ENCODE measurements around the gene NSFL1C. TPM values are rescaled to one million over a fixed set of nuclear protein-coding genes. Genes with fewer than 3 reads are reported as not detected.
"Not testable (repeated sequence)": the region's sequence is repeated elsewhere in the genome, so short reads cannot be mapped to it uniquely, and the experiment has no call there.

Gene NSFL1C
- total RNA-seq, 1 experiment from 2014 or later = 151 TPM

DNA sequence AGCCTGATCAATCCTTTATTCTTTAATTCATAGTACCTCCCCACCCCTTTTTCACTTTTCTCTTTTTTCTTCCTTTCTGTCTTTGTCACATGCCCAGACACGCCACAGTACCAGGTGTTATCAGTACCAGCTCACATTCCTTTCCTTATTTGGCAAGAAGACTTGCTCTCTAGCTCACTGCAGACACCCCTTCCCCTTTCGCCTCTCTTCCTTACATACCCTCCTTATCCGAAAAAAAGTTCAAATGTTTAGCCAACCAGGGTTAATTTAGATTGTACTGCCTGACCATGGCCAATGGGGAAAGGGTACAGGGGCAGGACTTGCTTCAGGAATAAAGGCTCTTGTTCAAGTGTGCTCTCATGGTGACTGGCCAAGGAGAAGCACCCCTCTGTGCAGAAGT lies 33.8 kb upstream of the NSFL1C start:
- CTCF ChIA-PET = no interaction called here
- no peak for DNase-seq (ENCODE audit: low read depth, low spot score)
- Histone ChIP-seq H3K4me3 (ENCODE audit: low read depth in 2 of 2, low read length in 2 of 2) (no peak overlapping the region), H3K27ac (ENCODE audit: low read length) (no peak overlapping the region), H3K36me3 (ENCODE audit: control insufficient read depth, insufficient read depth, low read length) (no peaks in the 10 kb centered on the region), H3K9me3 (ENCODE audit: control insufficient read depth, insufficient read depth, low read depth, low read length) (no peaks in the 10 kb centered on the region), H3K4me1 (ENCODE audit: control insufficient read depth, insufficient read depth, low read length) (peaks cover 3% of the 10 kb centered on the region; the same call in 1 of the 2 replicates), H3K27me3 (ENCODE audit: control insufficient read depth, insufficient read depth, low read length) (peaks cover 20% of the 10 kb centered on the region)
- POLR2A ChIA-PET = no interaction called here
- in situ Hi-C loops (cut with HindIII; ENCODE audit: low pct_unique_long_range_greater_than_20kb, low sequenced_read_pairs) = no loop called here
- TF ChIP-seq POLR2AphosphoS5 (IDR thresholded peaks at IDR 0.05; ENCODE audit: low read depth, low read length) (no peak), REST (IDR thresholded peaks at IDR 0.05; ENCODE audit: insufficient read depth in 1 of 2, low read depth in 2 of 2, low read length in 1 of 2) (no peak), SIN3A (IDR thresholded peaks at IDR 0.05; ENCODE audit: borderline replicate concordance, insufficient read depth, low read depth, low read length) (no peak), TCF7L2 (IDR thresholded peaks at IDR 0.05; ENCODE audit: low read depth, low read length) (no peak)
- TF ChIP-seq, protein P1, sequence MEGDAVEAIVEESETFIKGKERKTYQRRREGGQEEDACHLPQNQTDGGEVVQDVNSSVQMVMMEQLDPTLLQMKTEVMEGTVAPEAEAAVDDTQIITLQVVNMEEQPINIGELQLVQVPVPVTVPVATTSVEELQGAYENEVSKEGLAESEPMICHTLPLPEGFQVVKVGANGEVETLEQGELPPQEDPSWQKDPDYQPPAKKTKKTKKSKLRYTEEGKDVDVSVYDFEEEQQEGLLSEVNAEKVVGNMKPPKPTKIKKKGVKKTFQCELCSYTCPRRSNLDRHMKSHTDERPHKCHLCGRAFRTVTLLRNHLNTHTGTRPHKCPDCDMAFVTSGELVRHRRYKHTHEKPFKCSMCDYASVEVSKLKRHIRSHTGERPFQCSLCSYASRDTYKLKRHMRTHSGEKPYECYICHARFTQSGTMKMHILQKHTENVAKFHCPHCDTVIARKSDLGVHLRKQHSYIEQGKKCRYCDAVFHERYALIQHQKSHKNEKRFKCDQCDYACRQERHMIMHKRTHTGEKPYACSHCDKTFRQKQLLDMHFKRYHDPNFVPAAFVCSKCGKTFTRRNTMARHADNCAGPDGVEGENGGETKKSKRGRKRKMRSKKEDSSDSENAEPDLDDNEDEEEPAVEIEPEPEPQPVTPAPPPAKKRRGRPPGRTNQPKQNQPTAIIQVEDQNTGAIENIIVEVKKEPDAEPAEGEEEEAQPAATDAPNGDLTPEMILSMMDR (IDR thresholded peaks at IDR 0.05) = no peak
- intact Hi-C loops (cut with micrococcal nuclease; ENCODE audit: unreplicated experiment) = no loop called here
- BruUV-seq (replicated peaks) = no TSS peak
- no peak for ATAC-seq

- Histone ChIP-seq H3K27ac (ENCODE audit: low read length) (no peak overlapping the region), H3K4me3 (ENCODE audit: low read depth in 2 of 2, low read length in 2 of 2) (no peak overlapping the region), H3K27me3 (ENCODE audit: control insufficient read depth, insufficient read depth, low read length) (peaks cover 21% of the 10 kb centered on the region), H3K9me3 (ENCODE audit: control insufficient read depth, insufficient read depth, low read depth, low read length) (no peaks in the 10 kb centered on the region), H3K4me1 (ENCODE audit: control insufficient read depth, insufficient read depth, low read length) (peaks cover 3% of the 10 kb centered on the region; the same call in 1 of the 2 replicates), H3K36me3 (ENCODE audit: control insufficient read depth, insufficient read depth, low read length) (no peaks in the 10 kb centered on the region)
- intact Hi-C loops (cut with micrococcal nuclease; ENCODE audit: unreplicated experiment) (no loop called here), in situ Hi-C loops (cut with HindIII; ENCODE audit: low pct_unique_long_range_greater_than_20kb, low sequenced_read_pairs) (no loop called here)
- CTCF ChIA-PET = no interaction called here
- DNase-seq (ENCODE audit: low read depth, low spot score) (no peak), ATAC-seq (no peak)
- no TSS peak for BruUV-seq (replicated peaks)
- POLR2A ChIA-PET = no interaction called here
- TF ChIP-seq POLR2AphosphoS5 (IDR thresholded peaks at IDR 0.05; ENCODE audit: low read depth, low read length) (no peak), TCF7L2 (IDR thresholded peaks at IDR 0.05; ENCODE audit: low read depth, low read length) (no peak), REST (IDR thresholded peaks at IDR 0.05; ENCODE audit: insufficient read depth in 1 of 2, low read depth in 2 of 2, low read length in 1 of 2) (no peak), SIN3A (IDR thresholded peaks at IDR 0.05; ENCODE audit: borderline replicate concordance, insufficient read depth, low read depth, low read length) (no peak)
- TF ChIP-seq, protein P1 (IDR thresholded peaks at IDR 0.05) = no peak
These were observed 33.1 kb upstream of the NSFL1C start for GRCh38 chr20:1499528-1500420.

GRCh38 chr20:1497371-1497770 lies 30.7 kb upstream of the NSFL1C start:
- intact Hi-C loops (cut with micrococcal nuclease; ENCODE audit: unreplicated experiment); DNase-seq (ENCODE audit: low read depth, low spot score); H3K4me1 ChIP-seq (ENCODE audit: control insufficient read depth, insufficient read depth, low read length); BruUV-seq (replicated peaks); H3K4me3 ChIP-seq (ENCODE audit: low read depth in 2 of 2, low read length in 2 of 2); H3K27ac ChIP-seq (ENCODE audit: low read length); ATAC-seq; H3K9me3 ChIP-seq (ENCODE audit: control insufficient read depth, insufficient read depth, low read depth, low read length); H3K36me3 ChIP-seq (ENCODE audit: control insufficient read depth, insufficient read depth, low read length); POLR2A ChIA-PET; in situ Hi-C loops (cut with HindIII; ENCODE audit: low pct_unique_long_range_greater_than_20kb, low sequenced_read_pairs): not testable (repeated sequence)
- peaks cover 25% of the 10 kb centered on the region for H3K27me3 ChIP-seq (ENCODE audit: control insufficient read depth, insufficient read depth, low read length)
- CTCF ChIA-PET = interaction anchor here (0.5 to 0.7 kb wide), 2 partner anchors 19 to 269 kb away, joined by 4 to 6 read pairs; no protein-coding TSS in a partner anchor

Measured in Panc1 (cell line).